OCI-LY3 (cell line): ENCODE measurements around the gene VPS8.

Experiments
- CTCF ChIP-seq: fragments of 200-600, 300-600 bp; sonication (generic); IDR thresholded peaks from 2 replicates; pipeline ENCODE4 v1.5.1; 2014; ENCODE audit warnings: antibody characterized with exemption, low read length, low read depth
- EZH2phosphoT487 ChIP-seq: fragments of 200-600 bp; shearing (Covaris generic); IDR thresholded peaks from 2 replicates; pipeline ENCODE4 v1.6.1; 2018; ENCODE audit warnings: antibody characterized with exemption, mixed run types, low read depth

GRCh38 chr3:184944241-184944640 is 132.3 kb downstream of the VPS8 start:
- TF ChIP-seq CTCF: no peak
- TF ChIP-seq EZH2phosphoT487: no peak
